GM21381 (cell line): ENCODE results near the gene DKK1.
"Not testable (repeated sequence)": the region's sequence is repeated elsewhere in the genome, so short reads cannot be mapped to it uniquely, and the experiment has no call there.

Experiments used
- ATAC-seq: cut with Tn5 transposase; IDR thresholded peaks from one replicate; pipeline ENCODE4 v1.9.1; 2021; ENCODE audit warnings: mild to moderate bottlenecking, moderate library complexity; ENCODE audit not compliant: unreplicated experiment

Gene DKK1

GRCh38 chr10:52365547-52366432 lies 51.7 kb downstream of the DKK1 start:
- ATAC-seq, result not testable (repeated sequence)
